Measurements from ENCODE around the gene RND2. TPM values are rescaled to one million over a fixed set of nuclear protein-coding genes. Genes with fewer than 3 reads are reported as not detected.

Gene RND2
- total and polyA plus RNA-seq, 2 donors (not counting 1 experiment from before 2014, with no cell fraction given), result 0.54 to 0.99 TPM

GRCh38 chr17:42982266-42982665 lies 42.8 kb upstream of the RND2 start:
- no peaks in the 10 kb centered on the region for H3K9me3 ChIP-seq (ENCODE audit: control insufficient read depth, insufficient read depth, low read depth, low read length)
- peaks cover 6% of the 10 kb centered on the region for H3K4me1 ChIP-seq (ENCODE audit: control insufficient read depth, extremely low read depth, insufficient read depth, low read length)
- DNase-seq (ENCODE audit: low read depth in 2 of 2), result no peak
- no peaks in the 10 kb centered on the region for H3K27me3 ChIP-seq (ENCODE audit: control insufficient read depth, insufficient read depth, low read length)
- H3K9ac ChIP-seq (ENCODE audit: insufficient read depth, low read length), result no peak overlapping the region
- H3K4me2 ChIP-seq (ENCODE audit: extremely low read depth, insufficient read depth, low read length), result no peak overlapping the region
- H3K4me3 ChIP-seq (replicated peaks in 1 of 4; ENCODE audit: control extremely low read depth in 1 of 4, insufficient read depth in 1 of 4, low read depth in 3 of 4, low read length in 4 of 4), result no peak overlapping the region
- H3K79me2 ChIP-seq (ENCODE audit: control insufficient read depth, insufficient read depth, low read length), result peaks cover 18% of the 10 kb centered on the region
- TF ChIP-seq CTCF (conservative IDR thresholded peaks at IDR 0.05 in 1 of 2, IDR thresholded peaks at IDR 0.05 in 1 of 2; ENCODE audit: low read depth in 1 of 2, low read length in 2 of 2) (no peak), EZH2 (IDR thresholded peaks at IDR 0.05; ENCODE audit: low read length, missing control alignments) (no peak)
- no peak overlapping the region for H3K27ac ChIP-seq (ENCODE audit: insufficient read depth, low read length)
- H3K36me3 ChIP-seq (ENCODE audit: control insufficient read depth, insufficient read depth, low read length), result no peaks in the 10 kb centered on the region
- no peaks in the 10 kb centered on the region for H4K20me1 ChIP-seq (ENCODE audit: control insufficient read depth, extremely low read depth, insufficient read depth, low read length)
- no peak overlapping the region for H2AFZ ChIP-seq (ENCODE audit: low read length)

- no peak overlapping the region for H2AFZ ChIP-seq (ENCODE audit: low read length)
- DNase-seq (ENCODE audit: low read depth in 2 of 2), result no peak
- peaks cover 18% of the 10 kb centered on the region for H3K79me2 ChIP-seq (ENCODE audit: control insufficient read depth, insufficient read depth, low read length)
- H3K9ac ChIP-seq (ENCODE audit: insufficient read depth, low read length), result no peak overlapping the region
- H3K27me3 ChIP-seq (ENCODE audit: control insufficient read depth, insufficient read depth, low read length), result no peaks in the 10 kb centered on the region
- H4K20me1 ChIP-seq (ENCODE audit: control insufficient read depth, extremely low read depth, insufficient read depth, low read length), result no peaks in the 10 kb centered on the region
- H3K4me2 ChIP-seq (ENCODE audit: extremely low read depth, insufficient read depth, low read length), result no peak overlapping the region
- no peak overlapping the region for H3K4me3 ChIP-seq (replicated peaks in 1 of 4; ENCODE audit: control extremely low read depth in 1 of 4, insufficient read depth in 1 of 4, low read depth in 3 of 4, low read length in 4 of 4)
- H3K36me3 ChIP-seq (ENCODE audit: control insufficient read depth, insufficient read depth, low read length), result peaks cover under 1% of the 10 kb centered on the region
- TF ChIP-seq EZH2 (IDR thresholded peaks at IDR 0.05; ENCODE audit: low read length, missing control alignments), result no peak
- no peak for TF ChIP-seq CTCF (conservative IDR thresholded peaks at IDR 0.05 in 1 of 2, IDR thresholded peaks at IDR 0.05 in 1 of 2; ENCODE audit: low read depth in 1 of 2, low read length in 2 of 2)
- no peaks in the 10 kb centered on the region for H3K9me3 ChIP-seq (ENCODE audit: control insufficient read depth, insufficient read depth, low read depth, low read length)
- peaks cover 11% of the 10 kb centered on the region for H3K4me1 ChIP-seq (ENCODE audit: control insufficient read depth, extremely low read depth, insufficient read depth, low read length)
- no peak overlapping the region for H3K27ac ChIP-seq (ENCODE audit: insufficient read depth, low read length)
These were observed 39.8 kb upstream of the RND2 start for GRCh38 chr17:42985225-42985624.

DNA sequence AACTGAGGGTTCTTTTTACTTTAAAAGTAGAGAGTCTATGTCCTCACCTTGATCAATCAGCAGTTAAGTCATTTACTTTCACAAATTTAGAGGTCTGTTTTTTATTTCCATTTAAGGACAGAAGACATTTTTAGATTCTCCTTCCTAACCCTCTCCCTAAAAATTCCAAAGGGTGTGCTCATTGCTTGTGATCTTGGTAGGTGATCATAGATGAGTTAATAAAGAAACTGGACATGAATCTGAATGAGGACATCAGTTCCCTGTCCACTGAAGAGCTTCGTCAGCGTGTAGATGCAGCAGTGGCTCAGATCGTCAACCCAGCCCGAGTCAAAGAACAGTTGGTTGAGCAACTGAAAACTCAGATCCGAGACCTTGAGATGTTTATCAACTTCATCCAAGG lies 35.9 kb upstream of the RND2 start:
- H3K36me3 ChIP-seq (ENCODE audit: control insufficient read depth, insufficient read depth, low read length), result peaks cover 10% of the 10 kb centered on the region
- no peaks in the 10 kb centered on the region for H3K9me3 ChIP-seq (ENCODE audit: control insufficient read depth, insufficient read depth, low read depth, low read length)
- H4K20me1 ChIP-seq (ENCODE audit: control insufficient read depth, extremely low read depth, insufficient read depth, low read length), result no peaks in the 10 kb centered on the region
- H3K27me3 ChIP-seq (ENCODE audit: control insufficient read depth, insufficient read depth, low read length), result no peaks in the 10 kb centered on the region
- H3K9ac ChIP-seq (ENCODE audit: insufficient read depth, low read length), result no peak overlapping the region
- no peak for DNase-seq (ENCODE audit: low read depth in 2 of 2)
- TF ChIP-seq EZH2 (IDR thresholded peaks at IDR 0.05; ENCODE audit: low read length, missing control alignments), result no peak
- TF ChIP-seq CTCF (conservative IDR thresholded peaks at IDR 0.05 in 1 of 2, IDR thresholded peaks at IDR 0.05 in 1 of 2; ENCODE audit: low read depth in 1 of 2, low read length in 2 of 2), result no peak
- no peaks in the 10 kb centered on the region for H3K79me2 ChIP-seq (ENCODE audit: control insufficient read depth, insufficient read depth, low read length)
- no peak overlapping the region for H2AFZ ChIP-seq (ENCODE audit: low read length)
- H3K4me2 ChIP-seq (ENCODE audit: extremely low read depth, insufficient read depth, low read length), result no peak overlapping the region
- H3K27ac ChIP-seq (ENCODE audit: insufficient read depth, low read length), result no peak overlapping the region
- no peak overlapping the region for H3K4me3 ChIP-seq (replicated peaks in 1 of 4; ENCODE audit: control extremely low read depth in 1 of 4, insufficient read depth in 1 of 4, low read depth in 3 of 4, low read length in 4 of 4)
- H3K4me1 ChIP-seq (ENCODE audit: control insufficient read depth, extremely low read depth, insufficient read depth, low read length), result peaks cover 7% of the 10 kb centered on the region
